Measurements from ENCODE around the gene KDM8.
"Not testable (repeated sequence)": the region's sequence is repeated elsewhere in the genome, so short reads cannot be mapped to it uniquely, and the experiment has no call there.

Gene KDM8

DNA sequence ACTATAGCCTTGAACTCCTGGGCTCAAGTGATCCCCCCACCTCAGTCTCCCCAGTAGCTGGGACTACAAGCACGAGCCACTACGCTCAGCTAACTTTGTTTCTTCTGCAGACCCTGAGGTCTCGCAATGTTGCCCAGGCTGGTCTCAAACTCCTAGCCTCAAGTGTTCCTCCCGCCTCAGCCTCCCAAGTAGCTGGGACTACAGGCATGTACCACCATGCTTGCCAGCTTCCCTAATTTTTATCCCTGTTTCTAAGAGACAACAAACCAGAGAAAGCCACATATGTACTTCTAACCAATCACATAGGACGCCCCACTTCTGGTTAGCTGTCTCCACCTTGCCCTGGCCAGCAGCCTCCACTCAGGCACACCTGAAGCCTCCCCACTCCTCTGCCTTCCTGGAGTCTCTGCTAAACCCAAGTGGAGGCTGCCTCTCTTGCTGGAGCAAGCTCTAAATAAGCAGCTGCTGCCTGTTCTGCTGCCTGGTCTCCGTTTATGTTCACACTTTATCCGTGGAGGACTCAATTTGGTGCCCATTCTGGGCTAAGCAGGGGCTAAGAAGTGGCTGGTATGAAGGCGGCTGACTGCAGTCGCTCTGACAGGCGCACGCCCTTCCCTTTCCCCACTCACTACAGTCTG lies 40.5 kb downstream of the KDM8 start:
- no peak for DNase-seq (ENCODE audit: low spot score)

DNA sequence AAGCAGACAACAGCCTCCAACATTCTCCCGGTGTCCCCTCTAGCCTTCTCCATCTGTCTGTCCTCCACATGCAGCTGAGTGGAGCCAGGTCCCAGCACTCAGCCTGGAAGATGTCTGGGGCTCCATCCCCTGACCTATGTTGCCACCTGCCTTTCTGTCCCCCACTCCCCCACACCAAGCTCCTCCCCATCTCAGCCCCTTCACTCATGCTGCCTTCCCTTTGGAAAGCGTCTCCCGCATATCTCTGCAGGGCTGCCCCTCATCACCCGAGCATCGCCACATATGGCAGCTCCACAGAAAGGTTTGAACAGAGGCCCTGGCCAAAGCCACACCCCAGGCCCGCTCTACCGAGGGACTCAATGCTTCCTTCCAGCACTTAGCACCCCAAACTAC lies 41.0 kb downstream of the KDM8 start:
- no peak for DNase-seq (ENCODE audit: low spot score)

DNA sequence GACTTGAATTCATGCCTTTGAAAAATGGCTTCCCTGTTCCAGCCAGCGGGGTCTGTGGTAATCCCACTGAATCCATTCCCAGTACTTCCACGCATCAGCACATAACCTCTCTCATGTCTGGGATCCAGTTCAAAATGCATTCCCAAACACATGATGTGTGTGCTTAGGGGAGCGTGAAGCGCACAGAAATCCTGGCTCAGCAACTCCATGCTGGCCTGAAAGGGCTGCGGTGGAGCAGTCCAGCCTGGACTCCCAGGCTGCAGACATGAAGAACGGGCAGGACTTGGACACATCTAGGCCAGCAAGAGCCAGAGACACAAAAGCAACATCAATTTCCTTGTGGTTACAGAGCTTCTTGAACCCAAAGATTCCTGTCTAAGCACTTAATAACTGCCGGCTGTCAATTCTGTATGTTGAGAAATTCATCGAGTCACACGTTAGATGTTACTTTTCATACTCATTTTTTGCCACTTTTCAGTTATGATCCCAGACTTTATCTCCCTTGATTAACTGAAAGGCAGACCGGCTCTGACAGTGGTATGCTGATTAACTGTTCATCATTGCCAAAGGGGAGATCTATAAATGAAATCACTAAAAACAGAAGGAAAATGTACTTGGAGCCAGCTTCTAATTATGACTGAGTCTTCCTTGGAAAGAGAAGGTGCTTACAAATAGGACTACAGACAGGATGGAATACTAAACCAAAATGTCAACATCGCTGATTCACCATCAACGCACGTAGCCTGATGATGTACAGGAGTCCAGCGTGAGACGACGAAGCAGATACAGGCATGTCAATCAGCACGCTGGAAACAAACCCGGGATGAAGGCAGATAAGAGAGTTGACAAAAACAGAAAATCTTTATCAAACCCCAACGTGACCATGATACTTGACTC lies 42.2 kb downstream of the KDM8 start:
- peak; percentile 53 for DNase-seq (ENCODE audit: low spot score)

DNA sequence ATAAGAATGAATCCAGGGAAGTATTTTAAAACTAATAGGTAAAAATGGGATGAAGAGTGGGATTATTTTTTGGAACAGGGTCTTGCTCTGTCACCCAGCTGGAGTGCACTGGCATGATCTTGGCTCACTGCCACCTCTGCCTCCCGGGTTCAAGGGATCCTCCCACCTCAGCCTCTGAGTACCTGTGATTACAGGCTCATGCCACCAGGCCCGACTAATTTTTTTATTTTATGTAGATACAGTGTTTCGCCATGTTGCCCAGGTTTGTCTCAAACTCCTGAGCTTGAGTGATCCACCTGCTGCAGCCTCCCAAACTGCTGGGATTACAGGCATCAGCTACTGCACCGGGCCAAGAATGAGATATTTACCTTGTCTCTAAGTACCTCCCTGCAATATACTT lies 43.1 kb downstream of the KDM8 start:
- peak; percentile 40 for DNase-seq (ENCODE audit: low spot score)

DNA sequence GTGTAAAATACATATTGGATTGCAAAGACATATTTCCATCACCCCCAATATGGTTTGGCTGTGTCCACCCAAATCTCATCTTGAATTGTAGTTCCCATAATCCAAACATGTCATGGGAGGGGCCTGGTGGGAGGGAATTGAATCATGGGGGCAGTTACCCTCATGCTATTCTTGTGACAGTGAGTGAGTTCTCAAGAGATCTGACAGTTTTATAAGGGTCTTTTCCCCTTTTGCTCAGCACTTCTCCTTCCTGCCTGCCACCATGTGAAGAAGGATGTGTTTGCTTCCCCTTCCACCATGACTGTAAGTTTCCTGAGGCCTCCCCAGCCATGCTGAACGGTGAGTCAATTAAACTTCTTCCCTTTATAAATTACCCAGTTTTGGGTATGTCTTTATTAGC lies 43.8 kb downstream of the KDM8 start:
- not testable (repeated sequence) for DNase-seq (ENCODE audit: low spot score)

DNA sequence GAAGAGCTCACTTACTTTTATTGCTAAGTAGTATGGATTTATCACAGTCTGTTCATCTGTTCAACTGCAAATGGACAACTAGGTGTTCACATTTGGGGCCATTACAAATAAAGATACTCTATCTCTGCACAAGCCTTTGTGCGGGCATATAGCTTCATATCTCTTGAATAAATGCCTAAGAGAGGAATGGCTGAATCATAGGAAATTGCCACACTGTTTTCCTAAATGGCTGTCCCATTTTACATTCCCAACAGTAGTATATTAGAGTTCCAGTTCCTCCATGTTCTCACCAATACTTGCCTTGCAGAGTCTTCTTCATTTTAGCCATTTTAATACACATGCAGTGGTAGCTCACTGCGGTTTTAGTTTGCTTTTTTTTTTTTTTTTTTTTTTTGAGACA lies 44.7 kb downstream of the KDM8 start:
- no peak for DNase-seq (ENCODE audit: low spot score)

DNA sequence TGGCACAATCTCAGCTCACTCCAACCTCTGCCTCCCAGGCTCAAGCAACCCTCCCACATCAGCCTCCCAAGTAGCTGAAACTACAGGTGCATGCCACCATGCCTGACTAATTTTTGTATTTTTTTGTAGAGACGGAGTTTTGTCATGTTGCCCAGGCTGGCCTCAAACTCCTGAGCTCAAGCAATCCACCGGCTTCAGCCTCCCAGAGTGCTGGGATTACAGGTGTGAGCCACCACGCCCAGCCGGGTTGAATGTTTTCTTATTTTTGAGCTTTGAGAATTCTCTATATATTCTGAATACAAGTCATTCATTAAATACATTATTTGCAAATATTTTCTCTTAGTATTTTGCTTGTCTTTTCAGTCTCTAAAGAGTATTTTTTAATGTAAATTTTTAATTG lies 45.6 kb downstream of the KDM8 start:
- not testable (repeated sequence) for DNase-seq (ENCODE audit: low spot score)

DNA sequence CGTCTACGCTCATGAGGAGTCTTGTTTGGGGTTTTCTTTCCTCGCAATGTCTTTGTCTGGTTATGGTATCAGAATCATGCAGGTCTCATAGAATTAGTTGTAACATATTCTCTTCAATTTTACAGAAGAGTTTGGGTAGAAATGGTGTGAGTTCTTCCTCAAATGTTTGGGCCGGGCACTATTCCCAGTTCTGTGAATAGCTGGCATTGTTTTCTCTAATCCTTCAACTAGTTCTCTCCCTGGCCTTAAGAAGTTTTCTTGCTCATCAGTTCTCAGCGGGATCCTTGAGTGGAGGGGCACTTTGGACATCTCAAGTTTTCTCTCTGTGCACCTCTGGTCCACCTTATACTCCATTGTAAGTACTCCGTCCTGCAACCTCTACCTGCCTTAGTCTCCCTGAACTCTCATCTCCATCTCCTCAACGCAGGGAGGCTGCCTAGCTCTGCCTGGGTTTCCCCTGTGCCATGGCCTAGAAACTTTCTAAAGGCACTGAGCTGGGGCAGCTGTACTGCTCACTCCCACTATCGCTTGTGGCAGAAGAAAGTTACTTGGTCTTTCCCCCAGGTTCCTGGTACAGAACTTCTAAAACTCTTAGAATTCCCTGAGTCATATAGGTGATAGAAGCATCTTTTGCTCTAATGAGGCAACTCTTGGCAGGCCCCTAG lies 48.3 kb downstream of the KDM8 start:
- no peak for DNase-seq (ENCODE audit: low spot score)

DNA sequence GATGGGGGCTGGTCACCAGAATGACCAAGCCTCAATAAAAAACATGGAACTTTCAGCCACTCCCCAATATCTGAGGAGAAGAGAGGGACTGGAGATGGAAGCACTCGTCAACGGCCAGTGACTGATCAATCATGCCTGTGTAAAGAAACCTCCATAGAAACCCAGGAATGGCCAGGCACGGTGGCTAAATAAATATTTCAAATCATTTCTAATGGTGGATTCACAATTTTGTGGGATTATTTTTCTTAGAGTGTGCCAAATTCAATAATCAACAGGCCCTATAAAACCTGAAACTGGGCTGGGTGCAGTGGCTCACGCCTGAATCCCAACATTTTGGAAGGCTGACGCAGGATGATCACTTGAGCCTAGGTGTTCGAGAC lies 48.9 kb downstream of the KDM8 start:
- DNase-seq (ENCODE audit: low spot score): no peak

DNA sequence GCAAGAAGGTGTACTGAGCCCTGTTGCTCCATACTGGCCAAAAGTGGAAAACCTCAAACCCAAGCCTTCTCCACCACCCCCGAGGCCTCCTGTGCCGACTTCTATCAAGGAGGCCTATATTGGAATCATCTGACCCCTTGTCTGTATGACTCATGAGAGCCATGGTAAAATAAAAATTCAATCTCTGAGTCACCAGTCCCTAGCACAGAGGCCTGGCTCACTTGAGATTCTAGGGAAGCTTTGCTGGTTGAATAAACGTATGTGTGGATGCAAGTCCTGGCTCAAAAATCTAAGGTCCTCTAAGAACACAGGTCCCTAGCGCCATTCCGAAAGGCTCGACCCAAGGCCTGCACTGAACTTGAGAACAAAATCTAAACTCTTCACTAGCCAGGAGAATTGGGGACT lies 50.2 kb downstream of the KDM8 start:
- DNase-seq (ENCODE audit: low spot score): no peak

DNA sequence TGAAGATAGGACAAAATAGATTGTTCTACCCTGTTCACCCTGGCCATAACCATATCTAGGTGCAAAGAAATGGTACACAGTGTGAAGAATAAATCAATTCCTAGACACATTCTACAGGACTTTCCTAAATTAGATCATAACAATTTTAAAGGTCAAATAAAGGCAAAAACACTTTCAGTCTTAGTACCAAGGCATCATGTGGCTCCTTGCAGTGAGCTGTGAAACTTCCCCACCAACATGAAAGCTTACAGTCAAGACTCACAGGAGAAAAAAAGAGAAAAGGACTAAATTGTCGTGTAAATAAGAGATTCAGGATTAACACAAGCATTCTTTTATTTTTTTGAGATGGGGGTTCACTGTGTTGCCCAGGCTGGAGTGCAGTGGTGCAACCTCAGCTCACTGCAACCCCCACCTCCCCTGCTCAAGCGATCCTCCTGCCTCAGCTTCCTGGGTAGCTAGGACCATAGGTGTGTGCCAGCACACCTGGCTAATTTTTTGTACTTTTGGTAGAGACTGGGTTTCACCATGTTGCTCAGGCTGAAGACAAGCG lies 51.0 kb downstream of the KDM8 start:
- DNase-seq (ENCODE audit: low spot score): no peak

DNA sequence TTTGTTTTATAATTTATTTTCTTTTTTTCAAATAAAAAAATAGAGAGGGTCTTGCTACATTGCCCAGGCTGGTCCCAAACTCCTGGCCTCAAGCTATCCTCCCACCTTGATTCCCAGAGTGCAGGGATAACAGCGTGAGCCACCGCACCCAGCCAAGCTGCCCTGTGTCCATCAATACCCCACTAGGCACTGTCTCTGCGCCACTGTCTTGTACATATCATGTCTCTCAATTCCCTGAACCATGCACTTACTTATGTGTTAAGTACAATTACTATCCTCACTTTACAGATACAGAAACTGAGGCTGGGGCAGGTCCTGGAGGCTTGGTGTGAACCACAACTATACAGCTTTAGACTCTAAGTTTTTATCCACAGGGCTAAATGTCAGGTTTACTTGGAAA lies 53.5 kb downstream of the KDM8 start:
- no peak for DNase-seq (ENCODE audit: low spot score)

DNA sequence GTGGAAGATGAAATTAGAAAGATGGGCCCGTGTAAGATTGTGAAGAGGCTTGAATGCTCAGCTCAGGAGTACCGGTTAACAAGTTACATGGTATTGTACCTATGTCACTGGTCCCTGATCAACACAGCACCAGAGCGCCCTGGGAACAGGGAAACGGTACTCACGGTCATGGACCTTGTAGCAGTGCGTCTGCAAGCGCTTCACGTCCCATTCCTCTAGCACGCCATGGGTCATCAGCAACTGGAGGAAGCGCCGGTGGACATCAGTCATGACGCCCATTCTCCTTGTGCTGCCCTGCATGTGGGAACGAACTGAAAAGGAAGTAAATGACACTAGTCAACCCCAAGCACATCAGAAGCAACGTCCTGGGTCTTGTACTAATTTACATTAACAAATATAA lies 53.9 kb downstream of the KDM8 start:
- DNase-seq (ENCODE audit: low spot score): no peak

DNA sequence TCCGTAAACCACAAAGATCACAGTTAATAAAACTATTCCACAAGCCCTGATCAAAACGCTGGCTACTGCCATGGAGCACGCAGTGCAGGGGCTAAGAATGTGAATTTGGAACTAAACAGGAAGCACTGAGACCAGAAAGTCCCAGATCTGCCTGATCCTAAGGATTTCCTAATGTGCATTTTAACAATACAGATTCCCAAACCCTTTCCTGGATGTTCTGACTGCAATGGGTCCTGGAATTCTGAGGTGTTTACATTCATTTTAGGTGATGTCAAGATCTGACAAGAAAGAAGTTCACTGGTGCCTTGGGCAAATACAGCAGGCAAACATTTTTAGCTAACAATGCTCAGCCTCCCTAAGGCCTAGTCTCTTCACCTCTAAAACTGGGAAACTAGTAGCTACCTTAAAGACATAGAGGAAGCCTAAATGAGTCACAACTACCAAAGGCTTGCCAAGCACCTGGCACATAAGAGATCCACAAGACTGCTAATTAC lies 55.0 kb downstream of the KDM8 start:
- no peak for DNase-seq (ENCODE audit: low spot score)

DNA sequence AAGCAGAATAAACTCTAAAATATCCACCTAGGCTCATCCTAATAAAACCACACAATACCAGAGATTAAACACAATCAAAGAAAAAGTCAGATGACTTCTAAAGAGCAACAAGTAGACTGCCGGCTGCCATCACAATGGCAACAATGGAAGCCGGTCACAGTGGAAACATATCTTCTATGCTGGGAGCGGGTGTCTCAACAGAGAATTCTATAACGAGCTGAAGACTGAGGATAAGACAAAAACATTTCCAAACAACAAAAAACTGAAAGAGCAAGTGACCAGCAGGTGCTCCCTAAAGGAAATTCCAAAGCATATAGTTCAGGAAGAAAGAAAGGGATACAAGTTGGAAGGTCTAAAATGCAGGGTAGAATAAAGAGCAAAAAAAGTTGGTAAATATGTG lies 56.4 kb downstream of the KDM8 start:
- no peak for DNase-seq (ENCODE audit: low spot score)

DNA sequence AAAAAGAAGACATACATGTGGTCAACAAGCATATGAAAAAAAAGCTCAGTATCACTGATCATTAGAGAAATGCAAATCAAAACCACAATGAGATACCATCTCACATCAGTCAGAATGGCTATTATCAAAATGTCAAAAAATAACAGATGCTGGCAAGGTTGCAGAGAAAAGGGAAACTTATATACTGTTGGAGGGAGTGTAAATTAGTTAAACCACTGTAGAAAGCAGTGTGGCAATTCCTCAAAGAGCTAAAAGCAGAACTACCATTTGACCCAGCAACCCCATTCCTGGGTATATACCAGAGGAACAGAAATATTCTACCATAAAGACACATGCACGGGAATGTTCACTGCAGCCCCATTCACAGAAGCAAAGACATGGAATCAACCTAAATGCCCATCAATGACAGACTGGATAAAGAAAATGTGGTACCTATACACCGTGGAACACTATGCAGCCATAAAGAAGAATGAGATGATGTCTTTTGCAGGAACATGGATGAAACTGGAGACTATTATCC lies 59.6 kb downstream of the KDM8 start:
- not testable (repeated sequence) for DNase-seq (ENCODE audit: low spot score)

DNA sequence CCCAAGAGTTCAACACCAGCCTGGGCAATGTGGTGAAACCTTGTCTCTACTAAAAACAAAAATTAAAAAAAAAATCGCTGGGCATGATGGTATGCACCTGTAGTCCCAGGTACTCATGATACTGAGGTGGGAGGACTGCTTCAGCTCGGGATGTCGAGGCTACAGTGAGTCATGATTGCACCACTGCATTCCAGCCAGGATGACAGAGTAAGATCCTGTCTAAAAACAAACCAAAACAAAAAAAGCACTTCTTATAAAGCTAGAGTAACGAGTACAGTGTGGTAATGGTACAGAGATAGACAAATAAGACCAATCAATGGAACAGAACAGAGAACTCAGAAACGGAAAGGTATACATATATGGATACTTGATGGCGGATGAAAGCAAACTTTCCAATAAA lies 60.8 kb downstream of the KDM8 start:
- DNase-seq (ENCODE audit: low spot score): no peak

DNA sequence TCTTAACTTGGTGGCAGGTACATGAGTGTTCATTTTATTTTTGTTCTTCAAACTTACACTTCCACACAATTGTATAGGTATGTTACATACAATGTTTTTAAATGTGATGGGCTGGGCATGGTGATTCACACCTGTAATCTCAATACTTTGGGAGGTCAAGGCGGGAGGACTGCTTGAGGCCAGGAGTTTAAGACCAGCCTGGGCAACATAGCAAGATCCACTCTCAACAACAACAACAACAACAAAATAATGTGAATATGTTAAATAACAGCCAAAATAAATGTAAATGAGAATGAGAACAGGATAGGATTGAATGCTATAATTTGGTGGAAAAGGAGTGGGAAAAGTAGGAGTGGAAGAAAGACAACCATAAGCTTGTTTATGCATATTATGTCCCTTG lies 62.7 kb downstream of the KDM8 start:
- no peak for DNase-seq (ENCODE audit: low spot score)

DNA sequence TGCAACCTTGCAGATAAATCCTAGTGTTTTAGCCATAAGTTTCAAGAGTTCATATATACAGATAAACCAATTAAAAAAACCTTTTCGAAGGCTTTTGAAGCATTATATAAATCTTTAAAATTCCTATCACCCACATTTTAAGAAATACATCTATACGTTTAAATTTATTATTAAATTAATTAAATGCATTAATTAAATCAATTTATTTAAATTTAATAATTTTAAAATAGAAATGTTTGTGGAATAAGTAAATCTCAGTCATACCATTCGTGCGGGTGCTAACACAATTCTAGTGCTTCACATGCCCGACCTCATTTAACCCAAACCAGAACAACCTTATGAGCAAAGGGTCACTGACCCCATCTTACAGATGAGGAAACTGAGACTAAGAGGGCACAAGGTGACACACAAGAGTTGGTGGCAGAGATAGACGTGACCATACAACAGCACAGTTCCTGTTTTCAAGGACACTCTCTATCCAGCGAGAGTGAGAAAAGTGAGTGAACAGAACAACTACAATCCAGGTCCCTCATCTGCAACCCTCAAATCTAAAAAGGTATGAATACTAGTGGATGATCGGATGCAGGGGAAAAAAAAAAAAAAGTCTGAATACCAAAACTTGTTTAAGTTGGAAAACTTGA lies 63.8 kb downstream of the KDM8 start:
- DNase-seq (ENCODE audit: low spot score): no peak

DNA sequence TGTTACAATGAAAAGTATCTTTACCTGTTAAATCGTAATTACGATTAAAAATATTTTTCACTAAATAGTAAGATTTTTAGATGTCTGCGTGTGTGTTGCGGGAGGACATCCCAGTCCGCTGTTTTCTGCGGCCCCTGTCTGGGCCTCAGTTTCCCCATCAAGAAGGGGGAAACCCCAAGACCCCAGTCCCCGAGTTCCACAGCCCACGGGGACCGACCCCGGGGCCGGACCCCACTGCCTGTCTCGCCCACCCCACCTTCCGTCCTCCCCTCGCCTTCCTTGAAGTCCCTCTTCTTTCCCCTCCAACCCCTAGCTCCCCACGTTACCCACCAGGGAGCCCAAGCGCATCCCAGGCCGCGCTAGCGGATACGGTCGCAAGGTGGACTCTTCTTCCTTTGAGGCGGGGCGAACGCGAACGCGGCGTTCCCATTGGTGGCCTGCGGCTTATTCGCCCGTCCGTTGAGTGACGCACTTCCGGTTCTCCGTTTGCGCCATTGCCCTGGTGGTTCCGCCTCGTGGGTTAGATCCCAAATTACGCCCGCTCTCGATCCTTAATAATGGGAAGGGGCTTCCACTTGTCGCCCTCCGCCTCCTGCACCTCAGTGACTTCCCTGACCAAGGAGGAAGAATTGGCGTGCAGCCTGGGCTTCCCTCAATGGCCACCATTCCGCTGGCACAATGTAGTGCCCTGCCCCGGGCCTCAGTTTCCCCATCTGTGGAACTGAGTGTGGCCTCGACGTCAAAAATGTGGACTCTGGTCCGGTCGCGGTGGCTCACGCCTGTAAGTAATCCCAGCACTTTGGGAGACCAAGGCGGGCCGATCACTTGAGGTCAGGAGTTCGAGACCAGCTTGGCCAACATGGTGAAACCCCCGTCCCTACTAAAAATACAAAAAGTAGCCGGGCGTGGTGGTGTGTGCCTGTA lies 65.3 kb downstream of the KDM8 start, which contains the start of gene NSMCE1:
NSMCE1 (minus strand) TSS at position 397 of the 924 bp plus-strand sequence. CDS start 11,202 bp downstream, outside the sequence.
- DNase-seq (ENCODE audit: low spot score): peak; percentile 97

All from hematopoietic multipotent progenitor cell treated with erythropoietin and hydrocortisone succinate and interleukin-3 and kit ligand, for 17 days (in vitro differentiated cells).